GM18858 (cell line): ENCODE measurements around the gene C4A.
"Not testable (repeated sequence)": the region's sequence is repeated elsewhere in the genome, so short reads cannot be mapped to it uniquely, and the experiment has no call there.

ENCODE experiments used
- ATAC-seq: cut with Tn5 transposase; IDR thresholded peaks from one replicate; pipeline ENCODE4 v1.9.1; 2021; ENCODE audit not compliant: unreplicated experiment

C4A gene

DNA sequence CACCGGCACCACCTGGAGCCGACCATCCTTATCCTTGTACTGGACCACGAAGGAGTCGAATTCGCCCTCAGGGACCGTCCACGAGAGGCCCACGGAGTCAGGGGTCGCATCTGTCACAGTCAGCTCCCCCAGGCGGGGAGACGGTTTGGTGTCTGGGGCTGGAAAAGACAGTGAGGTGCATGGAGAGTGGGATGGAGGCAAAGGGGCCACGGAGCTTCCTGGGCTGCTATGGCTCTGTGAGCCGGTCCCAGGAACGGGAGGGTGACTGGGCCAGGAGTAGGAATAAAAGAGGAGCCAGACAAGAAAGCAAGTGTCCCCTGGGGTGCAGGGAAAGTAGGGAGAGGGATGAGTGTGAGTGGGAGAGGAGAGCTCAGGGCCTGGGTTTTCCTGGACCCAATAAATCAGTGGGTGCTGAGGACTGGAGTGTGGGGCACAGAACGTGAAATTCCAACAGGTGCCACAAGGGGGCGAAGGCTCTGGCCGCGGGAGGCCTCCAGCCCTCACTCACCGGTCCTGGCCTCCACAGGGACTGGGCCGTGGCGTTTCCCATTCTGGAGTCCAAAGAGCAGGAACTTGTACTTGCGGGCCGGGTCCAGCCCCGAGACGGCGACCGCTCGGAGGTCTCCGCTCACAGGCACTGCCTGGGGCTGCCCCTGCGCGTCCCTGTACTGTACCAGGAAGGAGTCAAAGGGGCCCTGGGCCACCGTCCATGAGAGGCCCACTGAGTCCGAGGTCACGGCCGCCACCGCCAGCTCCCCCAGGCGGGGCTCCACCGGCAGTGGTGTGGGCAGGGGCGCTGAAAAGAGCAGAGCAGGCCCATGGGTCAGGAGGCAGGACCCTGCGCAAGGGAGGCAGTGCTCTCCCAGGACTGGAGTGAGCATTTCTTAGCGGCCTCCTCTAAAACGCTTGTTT lies 66.3 kb downstream of the C4A start:
- ATAC-seq = no peak

DNA sequence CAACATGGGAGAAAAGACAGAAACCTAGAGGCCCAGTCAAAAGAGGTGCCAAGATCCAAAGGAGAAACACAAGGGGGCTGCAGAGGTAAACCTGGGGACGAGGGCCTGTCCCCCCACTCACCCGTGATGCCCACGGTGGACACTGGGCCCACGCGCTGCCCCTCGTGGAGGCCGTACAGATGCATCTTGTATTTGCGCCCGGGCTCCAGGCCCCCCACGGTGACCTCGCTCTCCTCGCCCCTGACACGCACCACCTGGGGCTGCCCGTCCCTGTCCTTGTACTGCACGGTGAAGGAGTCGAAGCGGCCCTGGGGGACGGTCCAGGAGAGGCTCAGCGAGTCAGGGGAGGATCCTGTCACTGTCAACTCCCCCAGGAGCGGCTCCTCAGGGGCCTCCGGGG lies 67.3 kb downstream of the C4A start:
- not testable (repeated sequence) for ATAC-seq

DNA sequence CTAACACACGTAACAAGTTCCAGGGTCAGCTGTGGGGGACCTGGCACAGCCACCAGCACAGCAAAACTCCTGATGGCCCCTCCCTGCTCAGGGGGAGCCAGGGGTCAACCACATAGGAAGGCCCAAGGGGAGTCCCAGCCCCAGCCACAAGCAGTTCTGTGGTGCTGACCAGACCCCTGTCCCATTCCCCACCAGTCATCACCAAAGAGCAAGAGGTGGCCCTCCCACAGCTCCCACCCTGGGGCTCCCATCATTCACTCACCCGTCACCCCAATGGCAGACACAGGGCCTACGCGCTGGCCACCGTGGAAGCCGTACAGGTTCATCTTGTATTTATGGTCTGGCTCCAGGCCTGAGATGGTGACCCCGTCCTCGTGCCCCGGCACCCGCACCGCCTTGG lies 67.9 kb downstream of the C4A start:
- ATAC-seq = not testable (repeated sequence)

DNA sequence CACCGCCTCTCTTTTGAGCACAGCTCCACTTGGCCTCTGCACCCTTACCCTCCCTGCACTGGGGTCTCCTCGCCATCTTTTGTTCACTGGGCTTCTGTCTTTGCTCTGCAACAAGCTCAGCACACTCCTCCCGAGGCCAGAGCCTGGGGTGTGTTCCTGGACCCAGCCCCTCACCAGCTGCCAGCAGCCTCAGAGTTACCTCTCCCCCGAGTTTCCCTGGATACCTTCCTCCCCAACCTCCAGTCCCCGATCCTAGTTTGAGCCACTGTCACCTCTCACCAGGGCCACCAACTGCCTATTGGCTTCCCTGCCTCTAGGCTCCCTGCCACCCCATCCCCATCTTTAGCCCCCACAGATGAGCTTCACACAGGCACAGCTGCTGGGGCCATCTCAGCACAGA lies 68.7 kb downstream of the C4A start:
- no peak for ATAC-seq
